Mesothelial cell of epicardium (in vitro differentiated cells): Measurements from ENCODE around the gene METTL14. TPM values are rescaled to one million over a fixed set of nuclear protein-coding genes. Genes with fewer than 3 reads are reported as not detected.

Source experiments
- DNase-seq, 2 experiments: peaks; one replicate each; pipeline ENCODE4 v3.0.0; 2021; ENCODE audit warnings: low spot score in 2 of 2; ENCODE audit not compliant: unreplicated experiment in 2 of 2
- H3K27ac Mint-ChIP-seq: 2 replicates; pipeline ENCODE4 v1.8.0; 2021; ENCODE audit warnings: mixed read lengths
- H3K27me3 Mint-ChIP-seq: 2 replicates; pipeline ENCODE4 v1.8.0; 2021; ENCODE audit warnings: low read depth, mixed read lengths
- H3K36me3 Mint-ChIP-seq: 2 replicates; pipeline ENCODE4 v1.8.0; 2021; ENCODE audit warnings: mixed read lengths
- H3K4me1 Mint-ChIP-seq: 2 replicates; pipeline ENCODE4 v1.8.0; 2021; ENCODE audit warnings: mixed read lengths
- H3K4me3 Mint-ChIP-seq: 2 replicates; pipeline ENCODE4 v1.8.0; 2021; ENCODE audit warnings: mild to moderate bottlenecking, moderate library complexity, mixed read lengths
- H3K9me3 Mint-ChIP-seq: 2 replicates; pipeline ENCODE4 v1.8.0; 2021; ENCODE audit warnings: mixed read lengths
- CTCF ChIP-seq: fragments of 200-600 bp; sonication (generic); IDR thresholded peaks from one replicate; pipeline ENCODE4 v1.5.0; 2021; ENCODE audit warnings: antibody characterized with exemption; ENCODE audit not compliant: unreplicated experiment
- total RNA-seq: library from RNA; stranded (reverse); gene quantifications from 3 replicates; pipeline ENCODE4 v1.2.1, GENCODE V29; 2021

Gene METTL14
- total RNA-seq, 1 donor from 2014 or later = 60.2 TPM

- no peak for TF ChIP-seq CTCF
- Mint-ChIP-seq H3K27me3 (no peaks in the 10 kb centered on the region), H3K36me3 (peaks cover 10% of the 10 kb centered on the region), H3K4me3 (no peak overlapping the region), H3K27ac (peak overlapping the region; percentile 83), H3K4me1 (peaks cover 57% of the 10 kb centered on the region), H3K9me3 (no peaks in the 10 kb centered on the region)
- no peak for DNase-seq
These were observed 67.4 kb downstream of the METTL14 start for GRCh38 chr4:118752551-118752950.

- H3K36me3 Mint-ChIP-seq = peaks cover 10% of the 10 kb centered on the region
- H3K4me3 Mint-ChIP-seq = no peak overlapping the region
- H3K27ac Mint-ChIP-seq = peak overlapping the region; percentile 83
- no peaks in the 10 kb centered on the region for H3K27me3 Mint-ChIP-seq
- H3K9me3 Mint-ChIP-seq = no peaks in the 10 kb centered on the region
- H3K4me1 Mint-ChIP-seq = peaks cover 61% of the 10 kb centered on the region
- DNase-seq = no peak
- TF ChIP-seq CTCF = no peak
These were observed 67.9 kb downstream of the METTL14 start for GRCh38 chr4:118753096-118753495.

DNA sequence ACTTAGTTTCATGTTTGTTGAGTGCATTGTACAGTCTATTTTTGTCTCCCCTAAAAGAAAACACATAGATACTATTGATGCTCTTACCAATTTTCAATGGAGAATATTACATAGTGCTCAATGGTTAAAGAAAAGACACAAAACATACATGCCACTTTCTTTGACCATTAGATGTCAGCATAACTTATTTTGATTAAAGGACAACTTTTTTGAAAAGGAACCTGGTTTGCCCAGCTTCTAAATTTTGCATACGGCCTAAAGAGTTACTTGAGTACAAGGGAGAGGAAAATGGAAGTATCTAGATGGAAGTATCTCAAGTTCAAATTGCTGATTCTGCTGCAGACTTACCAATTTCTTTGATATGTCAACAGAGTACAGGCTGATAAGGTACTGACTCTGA is 68.5 kb downstream of the METTL14 start:
- Mint-ChIP-seq H3K4me3 (no peak overlapping the region), H3K9me3 (no peaks in the 10 kb centered on the region), H3K27me3 (no peaks in the 10 kb centered on the region), H3K4me1 (peaks cover 64% of the 10 kb centered on the region), H3K36me3 (peaks cover 10% of the 10 kb centered on the region), H3K27ac (peak overlapping the region; percentile 68)
- TF ChIP-seq CTCF = no peak
- DNase-seq = no peak

DNA sequence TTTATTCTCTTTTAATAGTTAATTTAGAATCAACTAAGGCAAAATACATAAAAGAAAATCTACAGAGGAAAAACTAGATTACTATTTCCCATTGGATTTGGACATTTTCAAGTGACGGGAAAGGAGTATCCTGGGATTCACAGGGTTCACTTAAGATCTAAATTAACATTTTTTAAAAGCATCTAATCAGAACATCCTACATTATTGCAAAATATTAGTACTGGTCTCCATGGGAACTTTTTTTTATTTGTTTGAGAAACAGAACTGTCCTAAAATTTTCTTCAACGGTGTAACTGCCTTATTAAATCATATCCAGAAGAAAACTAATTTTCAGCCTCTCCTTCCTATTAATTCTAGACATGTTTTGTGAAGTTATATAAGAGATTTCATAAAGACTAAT is 69.7 kb downstream of the METTL14 start:
- no peaks in the 10 kb centered on the region for H3K27me3 Mint-ChIP-seq
- peak overlapping the region; percentile 93 for H3K27ac Mint-ChIP-seq
- H3K36me3 Mint-ChIP-seq = peaks cover 10% of the 10 kb centered on the region
- no peaks in the 10 kb centered on the region for H3K9me3 Mint-ChIP-seq
- no peak for DNase-seq
- no peak for TF ChIP-seq CTCF
- peaks cover 73% of the 10 kb centered on the region for H3K4me1 Mint-ChIP-seq
- no peak overlapping the region for H3K4me3 Mint-ChIP-seq

DNA sequence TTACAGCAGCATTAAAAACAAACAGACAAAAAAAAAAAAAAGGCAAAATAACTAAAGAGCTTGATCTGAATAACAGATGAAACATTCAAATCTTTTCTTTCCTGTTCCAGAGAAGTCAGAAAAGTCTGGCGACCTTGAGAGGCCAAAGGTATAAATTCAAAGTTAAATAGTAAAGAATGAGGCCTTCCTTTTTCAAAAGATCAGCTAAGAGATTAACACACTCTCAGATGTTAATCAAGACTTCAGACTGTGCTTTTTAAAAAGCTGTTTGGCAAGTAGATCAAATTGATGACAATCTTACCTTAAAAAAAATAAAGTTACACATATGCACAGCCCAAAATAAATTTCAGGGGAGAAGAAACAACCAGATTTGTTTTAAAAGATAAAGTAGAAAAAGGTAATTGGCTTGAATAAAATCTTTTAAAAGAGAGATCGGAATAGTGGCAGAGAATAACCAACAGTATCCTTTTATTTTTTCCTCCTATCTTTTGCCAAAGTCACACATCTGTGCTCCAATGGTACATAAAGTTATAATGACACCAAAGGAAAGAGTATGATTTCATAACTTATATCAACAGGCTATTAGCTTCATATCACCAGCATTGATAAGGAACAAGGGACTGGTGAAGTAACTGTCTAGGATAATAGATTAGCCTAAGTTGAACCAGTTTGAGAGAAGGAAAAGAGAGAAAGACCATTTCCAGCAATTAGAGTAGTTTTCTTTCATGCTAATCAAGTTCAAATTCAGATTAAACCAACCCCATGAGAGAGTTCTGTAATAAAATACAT is 70.4 kb downstream of the METTL14 start:
- Mint-ChIP-seq H3K4me1 (peaks cover 77% of the 10 kb centered on the region), H3K27me3 (no peaks in the 10 kb centered on the region), H3K36me3 (peaks cover 8% of the 10 kb centered on the region), H3K4me3 (no peak overlapping the region), H3K9me3 (no peaks in the 10 kb centered on the region), H3K27ac (peak overlapping the region; percentile 93)
- TF ChIP-seq CTCF = no peak
- no peak for DNase-seq
